NCI-H1092 (cell line): ENCODE measurements around the gene TNN.
"Not testable (repeated sequence)": the region's sequence is repeated elsewhere in the genome, so short reads cannot be mapped to it uniquely, and the experiment has no call there.

ENCODE experiments used
- DNase-seq: peaks from one replicate; lab custom pipeline; 2025; lab: John Stamatoyannopoulos, UW

Gene TNN

GRCh38 chr1:175108331-175108820 is 40.7 kb downstream of the TNN start:
- DNase-seq = not testable (repeated sequence)

GRCh38 chr1:175114996-175115395 is 47.4 kb downstream of the TNN start:
- no peak for DNase-seq

GRCh38 chr1:175116210-175116798 is 48.7 kb downstream of the TNN start:
- no peak for DNase-seq

GRCh38 chr1:175116903-175117302 is 49.3 kb downstream of the TNN start:
- no peak for DNase-seq

- DNase-seq = no peak
Observed at GRCh38 chr1:175118375-175119367, 51.0 kb downstream of the TNN start.

- DNase-seq = no peak
Observed at GRCh38 chr1:175120511-175120910, 52.9 kb downstream of the TNN start.

- no peak for DNase-seq
Observed at GRCh38 chr1:175124861-175125260, 57.2 kb downstream of the TNN start.

GRCh38 chr1:175126347-175126746 is 58.7 kb downstream of the TNN start:
- no peak for DNase-seq

GRCh38 chr1:175127565-175127964 is 59.9 kb downstream of the TNN start:
- DNase-seq = no peak

- DNase-seq = no peak
Observed at GRCh38 chr1:175128523-175128922, 60.9 kb downstream of the TNN start.

- DNase-seq = no peak
Observed at GRCh38 chr1:175129182-175129581, 61.5 kb downstream of the TNN start.

GRCh38 chr1:175129644-175129996 is 62.0 kb downstream of the TNN start:
- DNase-seq = no peak

GRCh38 chr1:175129997-175130648 is 62.5 kb downstream of the TNN start:
- DNase-seq = no peak

- no peak for DNase-seq
Observed at GRCh38 chr1:175130649-175131045, 63.0 kb downstream of the TNN start.

GRCh38 chr1:175131095-175131494 is 63.5 kb downstream of the TNN start:
- DNase-seq = no peak

GRCh38 chr1:175132436-175132835 is 64.8 kb downstream of the TNN start:
- no peak for DNase-seq

- no peak for DNase-seq
Observed at GRCh38 chr1:175133673-175134435, 66.2 kb downstream of the TNN start.

- DNase-seq = no peak
Observed at GRCh38 chr1:175134500-175134899, 66.9 kb downstream of the TNN start.

GRCh38 chr1:175136246-175136645 is 68.6 kb downstream of the TNN start:
- no peak for DNase-seq

GRCh38 chr1:175137369-175137768 is 69.7 kb downstream of the TNN start:
- DNase-seq = no peak

- DNase-seq = no peak
Observed at GRCh38 chr1:175138579-175138978, 70.9 kb downstream of the TNN start.
